ENCODE results near the gene CTTNBP2NL.

GRCh38 chr1:112358798-112359408 is 37.1 kb upstream of the CTTNBP2NL start:
- no peak for TF ChIP-seq ZNF274 (IDR thresholded peaks at IDR 0.05; ENCODE audit: low read depth, low read length)
- no peak for TF ChIP-seq YY1 (IDR thresholded peaks at IDR 0.05; ENCODE audit: insufficient read depth, insufficient read length)
